Hippocampal formation (tissue), 2 donors: Measurements from ENCODE around the gene DCAF11.

ENCODE experiments used
- DNase-seq, 2 donors: peaks; one replicate each; lab custom pipeline; 2025; lab: John Stamatoyannopoulos, UW

The DCAF11 gene

DNA sequence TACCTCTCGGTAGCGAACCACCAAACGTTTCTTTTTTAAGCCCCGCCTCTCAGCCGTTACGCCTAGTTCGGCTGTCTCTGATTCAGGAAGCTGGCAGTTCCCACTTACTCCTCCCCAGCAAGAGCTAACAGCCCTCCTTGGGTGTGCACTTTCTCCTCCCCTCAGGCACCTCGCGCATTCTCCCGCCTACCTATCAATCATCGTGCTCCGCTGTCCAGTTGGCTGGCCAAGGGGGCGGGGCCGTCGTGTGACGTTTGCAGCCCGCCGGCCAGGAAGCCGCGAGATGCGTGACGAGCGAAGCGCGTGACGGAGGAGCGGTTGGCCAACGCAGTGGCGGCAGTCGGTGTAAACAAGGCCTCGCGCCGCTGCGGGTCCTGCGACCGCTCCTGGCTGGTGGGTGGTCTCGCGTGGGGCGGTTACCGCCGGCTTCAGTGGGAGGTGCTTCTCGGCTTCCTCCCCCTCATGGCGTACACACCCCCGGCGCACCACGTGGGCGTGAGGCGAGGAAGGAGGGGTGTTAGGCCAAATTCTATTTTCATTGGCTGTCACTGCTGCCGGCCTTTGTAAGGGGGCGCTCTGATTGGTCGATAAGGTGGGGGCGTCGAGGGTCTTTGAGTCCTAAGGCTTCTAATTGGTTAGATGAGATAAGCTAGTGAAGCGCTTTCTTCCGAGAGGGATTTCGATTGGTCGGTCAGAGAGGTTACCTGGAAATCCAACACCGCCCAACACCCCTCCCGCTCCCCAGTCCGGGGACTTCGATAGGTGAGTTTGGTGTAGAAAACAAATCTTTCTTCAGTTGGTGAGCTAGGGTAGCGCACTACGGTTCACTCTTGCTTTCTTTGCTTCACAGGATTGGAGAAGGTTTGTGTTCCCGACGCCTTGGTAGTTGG, at the start of gene DCAF11, which contains the start of gene NRL:
DCAF11 (plus strand) TSS at position 246 of the 890 bp plus-strand sequence. CDS start 818 bp downstream, outside the sequence.
NRL (minus strand) TSS at position 418 of the 890 bp plus-strand sequence. CDS start 32,101 bp downstream, outside the sequence.
- DNase-seq = peak; percentile 99 to 100

GRCh38 chr14:24064856-24065255, 49.7 kb upstream of the DCAF11 start:
- DNase-seq = no peak

- DNase-seq = no peak
Measured at GRCh38 chr14:24065408-24065807, 49.2 kb upstream of the DCAF11 start.

DNA sequence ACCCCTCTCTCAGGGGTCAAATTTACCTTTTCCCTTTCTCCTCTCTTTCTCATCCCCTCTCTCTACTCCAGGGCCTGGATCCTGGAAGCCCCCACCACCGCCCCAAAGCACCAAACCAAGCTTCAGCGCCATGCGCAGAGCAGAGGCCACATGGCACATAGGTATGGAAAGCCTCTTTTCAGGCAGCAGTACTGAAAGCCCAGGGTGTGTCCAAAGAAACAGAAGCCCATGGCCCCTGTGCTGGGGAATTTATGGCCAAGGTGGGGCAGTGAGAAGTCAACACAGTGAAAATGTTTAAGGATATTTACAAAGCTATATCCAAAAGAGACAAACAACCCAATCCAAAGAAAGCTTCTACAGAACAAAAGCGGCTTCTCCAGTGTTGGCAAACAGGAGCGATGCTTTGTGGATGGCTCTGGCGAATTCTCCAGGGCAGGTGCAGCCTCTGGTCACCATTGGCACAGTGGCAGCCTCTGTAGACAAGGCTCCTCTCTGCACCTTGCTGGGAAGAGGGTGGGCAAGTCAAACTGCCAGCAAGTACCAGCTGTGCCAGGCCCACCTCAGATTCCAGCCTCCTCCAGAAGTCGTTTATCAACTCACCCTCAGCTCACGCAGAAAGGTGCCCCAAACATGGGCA, 48.0 kb upstream of the DCAF11 start:
- no peak for DNase-seq

DNA sequence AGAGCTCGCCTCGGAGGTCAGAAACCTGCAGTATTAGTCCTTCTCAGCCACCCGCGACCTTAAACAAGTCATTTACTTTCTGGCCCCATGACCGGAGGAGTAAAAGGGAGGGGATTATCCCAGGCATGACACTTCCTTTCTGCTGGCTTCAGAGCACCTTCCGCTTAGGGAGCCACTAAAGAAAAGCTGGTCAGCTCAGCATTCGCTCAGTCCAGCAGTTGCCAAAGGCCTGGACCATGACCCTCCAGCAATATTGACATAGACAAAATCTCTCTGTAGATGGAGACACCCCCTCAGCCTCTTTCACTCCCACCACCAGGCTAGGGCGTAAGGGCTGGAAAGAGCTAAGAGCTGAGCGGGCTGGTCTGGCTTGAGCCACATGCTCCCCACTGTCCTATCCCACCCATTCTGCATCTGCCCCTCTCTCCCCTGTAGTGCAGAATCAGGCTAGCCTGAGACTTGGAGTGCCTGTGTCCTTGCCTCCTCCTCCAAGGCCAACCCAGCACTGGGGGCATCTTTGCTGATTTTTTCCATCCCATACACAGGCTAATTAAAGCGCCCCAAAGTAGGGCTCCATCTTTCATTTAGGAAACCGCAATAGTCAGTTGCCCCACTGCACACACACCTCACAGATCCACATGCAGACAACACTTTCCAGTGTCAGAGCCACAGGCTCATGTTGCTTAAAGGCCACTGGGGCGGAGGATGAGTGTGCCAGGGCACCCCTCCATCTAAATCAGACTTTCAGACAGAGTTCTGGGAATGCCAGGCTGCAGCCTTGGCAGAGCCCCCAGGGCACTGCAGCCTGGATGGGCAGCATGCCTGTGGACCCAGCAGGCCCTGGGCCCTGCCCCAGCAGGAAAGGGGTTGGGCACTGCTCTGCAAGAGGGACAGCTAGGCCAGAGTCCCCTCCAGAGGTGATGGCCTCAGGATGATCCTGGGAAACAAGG, 47.2 kb upstream of the DCAF11 start:
- peak in 1 of 2 donors; percentile 48 for DNase-seq

DNA sequence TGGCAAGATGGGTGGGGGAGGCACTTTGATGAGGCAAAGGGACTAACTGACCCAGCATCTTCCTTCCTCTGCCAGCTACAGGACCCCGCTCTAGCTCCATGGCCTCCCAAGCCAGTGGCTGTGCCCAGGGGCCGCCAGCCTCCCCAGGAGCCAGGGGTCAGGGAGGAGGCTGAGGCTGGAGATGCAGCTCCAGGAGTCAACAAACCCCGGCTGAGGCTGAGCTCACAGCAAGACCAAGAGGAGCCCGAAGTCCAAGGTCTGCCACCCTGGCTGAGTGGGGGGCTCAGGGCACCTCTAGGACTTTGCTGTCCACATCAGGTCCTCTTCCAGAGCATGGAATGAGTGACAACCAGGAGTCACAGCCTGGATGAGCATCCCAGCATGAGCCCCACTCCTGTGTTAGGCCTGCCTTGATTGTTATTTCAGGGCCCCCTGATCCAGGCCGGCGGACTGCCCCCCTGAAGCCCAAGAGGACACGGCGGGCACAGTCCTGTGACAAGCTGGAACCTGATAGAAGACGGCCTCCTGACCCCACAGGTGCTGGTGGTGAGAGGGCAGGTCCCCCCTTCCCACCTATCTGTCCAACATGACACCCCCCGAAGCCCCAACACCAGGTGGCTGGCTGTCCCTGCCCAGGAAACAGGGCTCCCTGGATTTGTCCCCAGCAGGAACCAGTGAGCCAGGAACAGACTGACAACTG, 45.7 kb upstream of the DCAF11 start:
- no peak for DNase-seq

DNA sequence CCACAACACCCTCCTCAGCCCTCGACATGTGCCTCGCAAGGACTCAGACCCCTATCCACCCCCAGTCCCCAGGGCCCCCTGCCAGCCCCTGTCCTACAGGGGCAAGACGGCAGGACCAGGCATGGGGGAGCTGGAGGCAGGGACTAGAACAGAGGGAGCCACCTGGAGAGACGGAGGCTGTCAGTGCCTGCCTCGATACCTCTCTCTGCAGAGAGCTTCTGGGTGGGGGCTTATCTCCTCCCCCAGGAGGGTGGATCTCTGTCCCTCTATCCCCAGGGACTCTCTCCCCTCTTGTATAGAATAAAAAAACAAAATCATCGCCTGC, 45.2 kb upstream of the DCAF11 start:
- DNase-seq = no peak

GRCh38 chr14:24070285-24071143, 44.1 kb upstream of the DCAF11 start:
- DNase-seq = no peak

GRCh38 chr14:24071144-24071697, 43.4 kb upstream of the DCAF11 start, which contains the start of gene CPNE6:
Gene CPNE6 (plus strand): TSS chr14:24071562. CDS start chr14:24072937, 1,375 bp downstream.
- DNase-seq = peak in 1 of 2 donors; percentile 34

GRCh38 chr14:24071836-24072430, 42.6 kb upstream of the DCAF11 start:
- no peak for DNase-seq

DNA sequence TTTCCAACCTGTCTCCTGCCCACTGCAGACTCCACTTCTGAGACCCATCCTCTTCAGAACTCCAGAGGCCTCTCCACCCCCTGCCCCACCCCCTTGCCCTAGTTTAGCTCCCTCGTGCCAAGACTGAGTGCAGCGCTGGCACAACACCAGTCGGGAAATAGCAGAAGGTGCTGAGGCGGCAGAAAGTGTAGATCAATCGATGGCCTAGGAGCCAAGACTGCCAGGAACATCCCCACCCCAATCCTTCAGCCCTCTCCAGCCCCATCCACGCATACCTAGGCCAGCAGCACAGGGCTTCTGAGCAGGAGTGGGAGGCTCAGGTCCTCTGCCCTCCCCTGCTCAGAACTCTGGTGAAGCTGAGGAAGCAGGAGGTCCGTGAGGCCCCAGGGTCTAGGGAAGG, 42.1 kb upstream of the DCAF11 start:
- peak in 1 of 2 donors; percentile 27 for DNase-seq

DNA sequence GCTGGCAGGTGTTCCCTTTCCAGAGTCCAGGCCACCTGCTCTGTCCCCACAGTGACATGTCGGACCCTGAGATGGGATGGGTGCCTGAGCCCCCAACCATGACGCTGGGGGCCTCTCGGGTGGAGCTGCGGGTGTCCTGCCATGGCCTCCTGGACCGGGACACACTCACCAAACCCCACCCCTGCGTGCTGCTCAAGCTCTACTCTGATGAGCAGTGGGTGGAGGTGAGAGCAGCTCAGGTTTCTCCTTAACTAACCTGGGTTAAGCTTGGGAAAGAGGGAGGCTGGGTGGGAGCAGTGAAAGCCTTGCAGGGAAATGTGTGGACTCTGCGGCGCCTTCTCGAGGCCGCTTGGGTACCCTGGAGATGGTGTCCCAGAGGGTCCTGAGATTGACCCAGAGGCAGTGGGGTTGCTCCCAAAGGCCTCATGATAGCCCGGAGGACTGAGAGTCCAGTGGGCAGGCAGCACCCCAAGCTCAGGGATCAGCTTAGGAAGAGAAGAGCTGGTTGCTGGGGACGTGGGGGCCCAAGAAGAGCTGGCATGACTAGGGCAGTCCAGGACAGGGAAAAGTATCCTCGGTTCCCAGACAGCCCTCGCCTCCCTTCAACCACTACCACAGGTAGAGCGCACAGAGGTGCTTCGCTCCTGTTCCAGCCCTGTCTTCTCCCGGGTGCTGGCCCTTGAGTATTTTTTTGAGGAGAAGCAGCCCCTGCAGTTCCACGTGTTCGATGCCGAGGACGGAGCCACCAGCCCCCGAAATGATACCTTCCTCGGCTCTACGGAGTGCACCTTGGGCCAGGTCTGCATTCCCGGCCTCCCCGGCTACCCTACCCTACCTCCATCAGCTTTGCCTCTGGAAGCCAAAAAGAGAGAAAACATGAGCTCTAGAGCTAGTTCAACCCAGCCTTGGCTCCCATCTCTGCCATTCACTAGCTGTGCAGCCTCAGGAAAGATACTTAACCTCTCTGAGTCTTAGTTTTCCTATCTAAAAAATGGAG, 41.4 kb upstream of the DCAF11 start:
- no peak for DNase-seq

DNA sequence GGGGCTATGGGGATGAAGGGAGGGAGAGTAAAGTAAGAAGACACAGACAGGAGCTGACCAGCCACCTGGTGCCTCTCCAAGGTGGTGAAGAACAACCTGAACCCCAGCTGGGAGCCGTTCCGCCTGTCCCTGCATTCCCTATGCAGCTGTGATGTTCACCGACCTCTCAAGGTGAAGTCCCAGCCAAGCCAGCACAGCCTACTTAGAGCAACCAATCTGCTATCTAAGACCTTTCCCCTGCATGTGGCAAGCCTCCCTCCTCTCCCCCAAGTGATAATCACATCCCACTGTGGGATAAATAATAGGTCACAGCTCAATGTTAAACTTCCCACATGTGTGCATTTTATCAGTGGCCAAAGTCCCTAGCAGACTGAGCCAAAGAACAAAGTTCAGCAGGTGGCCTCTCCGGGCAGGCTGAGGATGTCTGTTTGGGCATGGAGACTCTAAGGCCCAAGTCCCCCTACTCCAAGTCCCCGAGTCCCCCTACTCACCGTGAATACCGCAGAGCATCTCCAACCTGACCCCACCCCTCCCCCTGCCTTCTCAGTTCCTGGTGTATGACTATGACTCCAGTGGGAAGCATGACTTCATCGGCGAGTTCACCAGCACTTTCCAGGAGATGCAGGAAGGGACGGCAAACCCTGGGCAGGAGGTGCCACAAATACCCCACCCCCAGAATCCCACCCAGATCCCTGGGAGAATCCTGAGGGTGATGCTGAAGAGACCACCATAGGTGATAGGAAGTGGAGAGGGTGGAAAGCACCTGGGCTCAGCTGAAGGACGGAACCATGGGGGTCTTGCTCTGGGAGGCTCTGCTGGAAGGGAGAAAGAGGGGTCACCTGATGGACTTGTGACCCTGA, 39.7 kb upstream of the DCAF11 start:
- no peak for DNase-seq

DNA sequence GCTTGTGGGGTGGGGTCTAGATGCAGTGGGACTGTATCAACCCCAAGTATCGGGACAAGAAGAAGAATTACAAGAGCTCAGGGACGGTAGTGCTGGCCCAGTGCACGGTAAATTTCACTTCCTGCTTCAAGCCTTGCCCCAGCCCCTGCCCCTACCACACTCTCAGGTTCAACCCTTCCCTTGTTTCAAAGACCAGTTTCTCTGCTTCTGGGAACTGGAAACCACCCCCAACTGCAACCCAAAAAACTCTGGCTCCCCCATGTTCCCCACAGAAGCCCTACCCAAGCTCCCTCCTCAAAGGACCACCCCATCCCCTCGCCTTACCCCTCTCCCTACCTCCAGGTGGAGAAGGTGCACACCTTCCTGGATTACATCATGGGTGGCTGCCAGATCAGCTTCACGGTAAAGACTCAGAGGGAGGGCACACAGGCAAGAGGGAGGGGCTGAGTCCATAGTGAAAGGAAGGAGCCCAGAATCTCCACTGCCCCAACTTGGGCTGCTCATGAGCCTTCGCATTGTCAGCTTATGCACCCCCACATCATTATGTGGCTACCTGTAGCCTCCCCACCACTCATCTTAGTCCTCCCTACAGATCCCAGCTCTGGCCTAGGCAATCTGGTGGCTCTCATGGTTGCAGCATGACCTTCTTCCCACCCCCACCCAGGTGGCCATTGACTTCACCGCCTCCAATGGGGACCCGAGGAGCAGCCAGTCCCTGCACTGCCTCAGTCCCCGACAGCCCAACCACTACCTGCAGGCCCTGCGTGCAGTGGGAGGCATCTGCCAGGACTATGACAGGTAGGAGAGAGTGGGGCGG, 38.9 kb upstream of the DCAF11 start:
- DNase-seq = no peak

DNA sequence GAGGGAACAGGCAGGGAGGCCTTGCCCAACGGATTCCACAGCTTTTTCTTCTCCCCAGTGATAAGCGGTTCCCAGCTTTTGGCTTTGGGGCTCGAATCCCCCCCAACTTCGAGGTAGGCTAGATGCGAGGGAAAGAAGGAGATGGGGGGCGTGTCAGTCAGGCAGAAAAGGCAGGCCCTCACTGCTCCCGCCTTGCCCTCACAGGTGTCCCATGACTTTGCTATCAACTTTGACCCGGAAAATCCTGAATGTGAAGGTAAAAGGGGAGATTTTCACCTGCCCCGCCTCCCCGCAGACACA, 38.3 kb upstream of the DCAF11 start:
- DNase-seq = no peak

GRCh38 chr14:24077086-24077485, 37.5 kb upstream of the DCAF11 start:
- DNase-seq = no peak

DNA sequence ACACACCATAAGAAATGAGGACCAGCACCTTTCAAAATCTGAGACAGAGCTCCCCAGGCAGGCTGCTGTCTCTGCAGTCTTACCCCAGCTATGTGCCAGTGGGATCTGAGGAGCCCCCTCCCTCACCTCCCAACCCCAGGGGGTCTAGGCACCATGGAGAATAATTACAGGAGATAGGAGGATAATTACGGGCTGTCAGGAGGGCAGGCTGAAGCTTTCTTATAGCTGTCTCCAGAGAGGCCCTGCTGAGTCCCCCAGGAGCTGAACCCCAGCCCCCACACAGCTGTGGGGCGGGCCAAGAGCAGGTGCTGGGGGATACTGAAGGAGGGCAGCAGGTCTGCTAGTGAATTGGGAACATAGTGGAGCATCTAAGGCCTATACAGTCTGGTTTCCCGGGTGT, 36.4 kb upstream of the DCAF11 start:
- no peak for DNase-seq
